NB4 (cell line): ENCODE results near the gene ASCL2.

Experiments
- CTCF ChIP-seq: IDR thresholded peaks from one replicate; pipeline ENCODE4 v1.5.1; 2012; ENCODE audit warnings: low read depth, low read length
- MYC ChIP-seq: IDR thresholded peaks from 2 replicates; pipeline ENCODE4 v1.6.1; 2011; ENCODE audit warnings: low read depth, low read length
- POLR2A ChIP-seq: IDR thresholded peaks from 2 replicates; pipeline ENCODE4 v1.6.1; 2011; ENCODE audit warnings: mild to moderate bottlenecking; ENCODE audit not compliant: insufficient read length; ENCODE audit errors: extremely low read depth

- TF ChIP-seq CTCF (no peak), MYC (no peak), POLR2A (no peak)
These were observed 9.8 kb upstream of the ASCL2 start for GRCh38 chr11:2280208-2280607.
